Heart right ventricle (tissue), 16 donors: ENCODE measurements around the gene DTNA. TPM values are rescaled to one million over a fixed set of nuclear protein-coding genes. Genes with fewer than 3 reads are reported as not detected.
A peak's percentile ranks its signal among the peaks of the same experiment; 100 is the strongest.

ENCODE experiments used
- ATAC-seq, 8 donors: fragments of 200-7000 bp; cut with Tn5 transposase; one replicate each; pipeline ENCODE4 v1.9.1; 2020; ENCODE audit warnings: mild to moderate bottlenecking in 8 of 8, moderate library complexity in 8 of 8, moderate number of reproducible peaks in 1 of 8
- DNase-seq, 2 donors: peaks; one replicate each; pipeline ENCODE4 v3.0.0-alpha.2; 2020
- H3K27ac ChIP-seq, 10 donors: fragments of 200-600 bp; sonication (generic) in 2 of 10; one replicate each; pipeline versions ENCODE4 v1.5.0 to v1.8.0; 2020 to 2022; ENCODE audit warnings: mild to moderate bottlenecking in 3 of 10
- H3K27me3 ChIP-seq, 7 donors: fragments of 200-600 bp; one replicate each; pipeline ENCODE4 v1.8.0; 2021 to 2022; ENCODE audit warnings: mild to moderate bottlenecking in 2 of 7
- H3K36me3 ChIP-seq, 9 donors: fragments of 200-600 bp; sonication (generic) in 1 of 9; one replicate each; pipeline versions ENCODE4 v1.5.0 to v1.8.0; 2020 to 2022; ENCODE audit warnings: mild to moderate bottlenecking in 2 of 9
- H3K4me1 ChIP-seq, 9 donors: fragments of 200-600 bp; sonication (generic) in 1 of 9; one replicate each; pipeline versions ENCODE4 v1.5.0 to v1.8.0; 2020 to 2022; ENCODE audit warnings: mild to moderate bottlenecking in 4 of 9
- H3K4me3 ChIP-seq, 10 donors: fragments of 200-600 bp; sonication (generic) in 2 of 10; one replicate each; pipeline versions ENCODE4 v1.5.0 to v1.8.0; 2020 to 2022; ENCODE audit warnings: mild to moderate bottlenecking in 7 of 10, moderate library complexity in 2 of 10
- H3K9me3 ChIP-seq, 11 donors: fragments of 200-600 bp in 10 of 11; sonication (generic) in 2 of 11; one replicate each; pipeline versions ENCODE4 v1.5.0 to v1.8.0; 2013 to 2022; ENCODE audit warnings: mild to moderate bottlenecking in 2 of 11, control low read depth in 1 of 11, moderate library complexity in 1 of 11
- WGBS, 2 donors: extraction: QIAGEN DNeasy Blood & Tissue Kit; methylation state at CpG; one replicate each; pipeline ENCODE4 v1.1.7; 2013; ENCODE audit warnings: inconsistent platforms in 1 of 2; 5-methylcytosine and 5-hydroxymethylcytosine counted together
- intact Hi-C, 10 donors: fragments of 100-400 bp; cut with DNase I; formaldehyde crosslinking; loops; one replicate each; pipeline versions ENCODE4 v1.11.1 to v1.14.2; 2022
- polyA plus RNA-seq, 2 donors: library from polyadenylated mRNA; stranded (reverse); fragments of 200-250 nt; gene quantifications; one replicate each; pipeline ENCODE4 v1.2.3, GENCODE V29; 2013
- total RNA-seq, 10 donors: library from RNA; stranded (reverse); fragmentation: NEBNext Ultra II Directional in 3 of 10; extraction: Animal tissue kit (Norgen Biotek cat#: 25700) in 3 of 10; gene quantifications; one replicate each; pipeline versions ENCODE4 v1.2.1 to v1.2.4, GENCODE V29; 2021 to 2023
- TF ChIP-seq, protein P1 (sequence below), 9 donors: fragments of 200-600 bp; sonication (generic) in 2 of 9; IDR thresholded peaks; one replicate each; pipeline versions ENCODE4 v1.5.0 to v1.8.0; 2021 to 2022; ENCODE audit warnings: antibody characterized with exemption in 9 of 9, mild to moderate bottlenecking in 5 of 9, moderate library complexity in 1 of 9
- donor health status: Arrhythmogenic right ventricular cardiomyopathy.
- donor health status: ischemic (EF 13 %, LVEDD 7.1; RV severe dilation, severe dysfunction).
- donor health status: healthy with polysubstance abuse.
- donor health status: DM: no; HTN: yes; CAD: no.
- donor health status: DM: no; HTN: no; CAD: no.
- donor health status: ischemic (EF 25% LVEDD 6.9; RV normal size, moderate dysfunction).
- donor health status: ischemic (EF 25% LVEDD 5.7; RV mildly dilated, moderate dysfunction).
- donor health status: healthy.
- donor health status: DM: yes; HTN: yes; CAD: no.
- donor health status: Ischemic cardiomyopathy.
- donor health status: ischemic (EF 35%, LVEDD 5.7; RV mildly dilated, moderate dysfunction).
- donor health status: nonischemic (EF 11% LVEDD 7.7; RV severe dilation, severe dysfunction).
- donor health status: DM: yes; HTN: yes; CAD: no.
- donor health status: PGD.
- donor health status: ischemic (EF 29% LVEDD 5.4; RV normal size, mild dysfunction).
- donor health status: nonischemic (EF 23%, LVEDD 6.1; RV moderate dilation, normal function).

Gene DTNA
- total and polyA plus RNA-seq, 12 donors: 65.4 to 198 (median 179) TPM

DNA sequence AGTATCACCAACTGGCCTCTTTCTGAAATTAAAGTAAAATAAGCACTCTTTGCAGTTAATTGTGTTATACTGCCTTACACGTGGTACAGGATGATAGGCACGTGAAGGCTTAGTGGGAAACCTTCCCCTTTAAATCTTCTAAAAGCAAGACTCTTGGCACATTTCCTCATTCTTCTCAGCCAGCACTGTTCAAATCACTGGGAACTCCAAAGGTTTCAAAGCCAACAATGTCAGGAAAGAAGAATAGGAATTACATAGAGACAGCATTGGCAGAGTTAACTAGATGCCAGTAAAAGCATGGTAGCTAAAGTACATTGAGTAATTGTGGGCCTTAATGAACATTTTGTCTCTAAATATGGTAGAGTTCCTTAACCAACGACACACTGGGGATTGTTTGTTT, 96.4 kb downstream of the DTNA start:
- no peaks in the 10 kb centered on the region for H3K27me3 ChIP-seq
- DNase-seq: no peak
- H3K9me3 ChIP-seq: no peaks in the 10 kb centered on the region
- H3K4me3 ChIP-seq: no peak overlapping the region
- no peaks in the 10 kb centered on the region for H3K36me3 ChIP-seq
- WGBS, 2 donors: 32 to 46% methylated on average over 3 of the region's 3 CpGs
- peak in 2 of 8 donors; percentile 27 for ATAC-seq
- H3K4me1 ChIP-seq: peaks cover 0 to 32% (median 6%) of the 10 kb centered on the region in 9 donors
- no peak overlapping the region for H3K27ac ChIP-seq
- TF ChIP-seq, protein P1, sequence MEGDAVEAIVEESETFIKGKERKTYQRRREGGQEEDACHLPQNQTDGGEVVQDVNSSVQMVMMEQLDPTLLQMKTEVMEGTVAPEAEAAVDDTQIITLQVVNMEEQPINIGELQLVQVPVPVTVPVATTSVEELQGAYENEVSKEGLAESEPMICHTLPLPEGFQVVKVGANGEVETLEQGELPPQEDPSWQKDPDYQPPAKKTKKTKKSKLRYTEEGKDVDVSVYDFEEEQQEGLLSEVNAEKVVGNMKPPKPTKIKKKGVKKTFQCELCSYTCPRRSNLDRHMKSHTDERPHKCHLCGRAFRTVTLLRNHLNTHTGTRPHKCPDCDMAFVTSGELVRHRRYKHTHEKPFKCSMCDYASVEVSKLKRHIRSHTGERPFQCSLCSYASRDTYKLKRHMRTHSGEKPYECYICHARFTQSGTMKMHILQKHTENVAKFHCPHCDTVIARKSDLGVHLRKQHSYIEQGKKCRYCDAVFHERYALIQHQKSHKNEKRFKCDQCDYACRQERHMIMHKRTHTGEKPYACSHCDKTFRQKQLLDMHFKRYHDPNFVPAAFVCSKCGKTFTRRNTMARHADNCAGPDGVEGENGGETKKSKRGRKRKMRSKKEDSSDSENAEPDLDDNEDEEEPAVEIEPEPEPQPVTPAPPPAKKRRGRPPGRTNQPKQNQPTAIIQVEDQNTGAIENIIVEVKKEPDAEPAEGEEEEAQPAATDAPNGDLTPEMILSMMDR (IDR thresholded peaks at IDR 0.05): no peak
- intact Hi-C loops: loop anchor here in 1 of 10 donors (10.0 kb wide), 1 partner anchor 682 kb away; no protein-coding TSS in a partner anchor

- H3K27ac ChIP-seq: no peak overlapping the region
- H3K4me3 ChIP-seq: no peak overlapping the region
- TF ChIP-seq, protein P1 (IDR thresholded peaks at IDR 0.05): no peak
- peaks cover 0 to 32% (median 6%) of the 10 kb centered on the region in 9 donors for H3K4me1 ChIP-seq
- DNase-seq (no peak), ATAC-seq (peak in 1 of 8 donors; percentile 6)
- intact Hi-C loops: loop anchor here in 1 of 10 donors (10.0 kb wide), 1 partner anchor 682 kb away; no protein-coding TSS in a partner anchor
- H3K27me3 ChIP-seq: no peaks in the 10 kb centered on the region
- H3K36me3 ChIP-seq: peaks cover 0 to 5% (median 1%) of the 10 kb centered on the region in 9 donors
- H3K9me3 ChIP-seq: no peaks in the 10 kb centered on the region
- 87% methylated on average over 2 of the region's 2 CpGs for WGBS, 2 donors
Observed at GRCh38 chr18:34807106-34807796, 97.2 kb downstream of the DTNA start.

- WGBS, 2 donors: 97% methylated on average over 1 of the region's 1 CpG
Observed at GRCh38 chr18:34808389-34808788, 98.3 kb downstream of the DTNA start.

GRCh38 chr18:34809451-34810072, 99.5 kb downstream of the DTNA start:
- TF ChIP-seq, protein P1 (IDR thresholded peaks at IDR 0.05): peak; percentile 17 to 58 (median 47)
- H3K4me3 ChIP-seq: no peak overlapping the region
- intact Hi-C loops: loop anchor here in 1 of 10 donors (10.0 kb wide), 1 partner anchor 685 kb away; no protein-coding TSS in a partner anchor
- H3K27me3 ChIP-seq: no peaks in the 10 kb centered on the region
- ATAC-seq: peak in 5 of 8 donors; percentile 34 to 70 (median 51)
- no peak overlapping the region for H3K27ac ChIP-seq
- 57 to 60% methylated on average over 6 of the region's 6 CpGs for WGBS, 2 donors
- H3K4me1 ChIP-seq: peaks cover 0 to 23% (median 6%) of the 10 kb centered on the region in 9 donors
- peak; percentile 29 to 41 for DNase-seq
- H3K9me3 ChIP-seq: no peaks in the 10 kb centered on the region
- peaks cover 0 to 26% (median 11%) of the 10 kb centered on the region in 9 donors for H3K36me3 ChIP-seq

More at GRCh38 chr18:34808389-34808788, 98.3 kb downstream of the DTNA start:
- ATAC-seq (no peak), DNase-seq (no peak)
- H3K27me3 ChIP-seq: no peaks in the 10 kb centered on the region
- intact Hi-C loops: loop anchor here in 1 of 10 donors (10.0 kb wide), 1 partner anchor 684 kb away; no protein-coding TSS in a partner anchor
- H3K27ac ChIP-seq: no peak overlapping the region
- H3K4me1 ChIP-seq: peaks cover 0 to 23% (median 6%) of the 10 kb centered on the region in 9 donors
- no peak overlapping the region for H3K4me3 ChIP-seq
- TF ChIP-seq, protein P1 (IDR thresholded peaks at IDR 0.05): no peak
- H3K9me3 ChIP-seq: no peaks in the 10 kb centered on the region
- H3K36me3 ChIP-seq: peaks cover 0 to 16% (median 11%) of the 10 kb centered on the region in 9 donors
